SHP77 treated with DMSO at 0.1 percent for 48 hours (cell line): Measurements from ENCODE around the gene BCAT1.
"Not testable (repeated sequence)": the region's sequence is repeated elsewhere in the genome, so short reads cannot be mapped to it uniquely, and the experiment has no call there.

Experiments
- DNase-seq: peaks from one replicate; lab custom pipeline; 2025; lab: John Stamatoyannopoulos, UW

Gene BCAT1

DNA sequence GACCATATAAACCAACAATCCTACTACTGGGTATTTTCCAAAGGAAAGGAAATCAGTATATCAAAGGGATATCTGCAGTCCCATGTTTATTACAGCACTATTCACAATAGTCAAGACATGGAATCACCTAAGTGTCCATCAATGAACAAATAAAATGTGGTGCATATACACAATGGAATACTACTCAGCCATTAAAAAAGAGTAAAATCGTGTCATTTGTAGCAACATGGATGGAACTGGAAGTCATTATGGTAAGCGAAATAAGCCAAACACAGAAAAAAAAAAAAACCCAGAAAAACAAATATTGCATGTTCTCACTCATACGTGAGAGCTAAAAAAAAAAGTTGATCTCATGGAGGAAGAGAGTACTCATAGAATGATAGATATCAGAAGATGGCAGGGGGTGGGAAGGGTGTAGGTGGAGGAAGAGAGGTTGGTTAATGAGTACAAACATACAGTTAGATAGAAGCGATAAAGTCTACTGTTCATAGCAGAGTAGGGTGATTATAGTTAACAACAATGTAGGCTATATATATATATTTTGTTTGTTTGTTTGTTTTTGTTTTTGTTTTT, 49.3 kb downstream of the BCAT1 start:
- no peak for DNase-seq

DNA sequence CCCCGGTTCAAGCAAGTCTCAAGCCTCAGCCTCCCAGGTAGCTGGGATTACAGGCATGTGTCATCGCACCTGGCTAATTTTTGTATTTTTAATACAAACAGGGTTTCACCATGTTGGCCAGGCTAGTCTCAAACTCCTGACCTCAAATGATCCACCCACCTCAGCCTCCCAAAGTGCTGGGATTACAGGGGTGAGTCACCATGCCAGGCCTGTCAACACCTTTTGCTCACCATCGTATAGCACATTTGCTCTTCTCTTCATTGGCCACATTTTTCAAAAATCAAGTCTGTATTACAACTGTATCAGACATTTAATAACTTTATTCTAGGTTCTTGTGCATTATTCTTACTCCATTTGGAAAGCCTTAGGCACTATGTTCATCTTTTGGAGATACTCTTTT, 50.3 kb downstream of the BCAT1 start:
- DNase-seq: no peak

DNA sequence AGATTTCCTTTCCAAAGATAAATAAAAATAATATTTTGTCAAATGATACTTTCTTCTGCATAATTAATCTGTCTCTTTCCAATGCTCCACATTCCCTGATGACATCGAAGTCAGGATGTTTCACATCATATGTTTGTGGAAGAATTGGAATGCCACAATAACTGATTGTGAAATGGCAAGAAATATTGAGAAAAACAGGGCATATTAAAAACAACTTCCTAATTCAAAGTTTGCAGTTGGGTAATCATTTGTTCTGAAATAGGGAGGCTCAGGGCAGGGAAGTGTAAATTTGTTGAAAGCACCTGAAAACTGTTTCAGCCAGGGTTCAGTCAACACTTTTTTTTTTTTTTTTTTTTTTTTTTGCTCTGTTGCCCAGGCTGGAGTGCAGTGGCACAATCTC, 50.7 kb downstream of the BCAT1 start:
- no peak for DNase-seq

DNA sequence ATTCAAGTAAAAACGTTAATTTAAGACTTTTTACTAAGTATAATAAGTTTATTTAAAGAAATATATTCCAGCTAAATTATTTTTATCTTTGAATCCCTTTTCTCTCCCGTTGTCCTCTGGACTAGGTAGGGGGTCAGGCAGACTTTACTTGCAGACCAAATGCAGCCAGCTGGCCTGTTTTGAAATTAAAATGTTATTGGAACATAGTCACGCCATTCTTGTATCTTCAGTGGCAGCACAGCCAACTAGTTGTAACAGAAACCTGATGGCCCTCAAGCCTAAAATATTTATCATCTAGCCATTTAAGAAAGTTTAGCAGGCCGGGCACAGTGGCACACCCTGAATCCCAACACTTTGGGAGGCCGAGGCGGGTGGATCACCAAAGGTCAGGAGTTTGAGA, 52.7 kb downstream of the BCAT1 start:
- DNase-seq: no peak

DNA sequence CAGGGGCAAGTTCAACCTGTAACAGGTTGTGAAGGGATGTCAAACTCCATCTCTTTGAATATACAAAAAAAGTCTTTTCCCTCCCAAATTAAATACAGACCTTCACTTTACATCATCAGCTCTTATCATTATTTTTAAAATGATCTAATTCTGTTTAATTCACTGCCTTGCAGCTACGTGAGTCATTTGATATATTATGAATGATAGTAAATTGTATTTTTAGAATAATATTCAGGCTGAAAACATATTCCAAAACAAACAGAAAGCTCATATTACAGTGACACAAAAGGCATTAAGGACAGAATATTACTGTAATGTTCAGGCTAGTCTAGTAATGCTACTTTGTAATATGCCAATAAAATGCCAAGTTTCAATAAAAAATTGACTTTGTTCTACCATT, 53.3 kb downstream of the BCAT1 start:
- DNase-seq: no peak

DNA sequence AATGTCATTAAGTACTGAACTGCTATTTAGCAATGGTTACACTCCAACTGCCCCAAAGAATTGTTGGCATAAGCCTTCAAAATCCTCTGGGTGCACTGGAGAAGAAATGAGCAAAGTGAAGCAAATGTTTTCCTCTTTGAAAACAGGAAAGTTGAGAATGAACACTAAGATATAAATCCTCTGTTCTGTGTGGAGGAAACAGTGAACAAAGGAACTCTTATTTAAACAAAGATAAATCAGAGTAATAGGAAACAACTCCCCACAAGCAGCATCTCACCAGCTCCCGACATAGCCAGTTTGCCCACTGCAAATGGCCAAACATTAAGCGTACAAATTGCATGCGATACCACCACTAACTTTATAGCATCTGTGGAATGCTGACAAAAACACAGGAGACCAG, 54.0 kb downstream of the BCAT1 start:
- DNase-seq: no peak

DNA sequence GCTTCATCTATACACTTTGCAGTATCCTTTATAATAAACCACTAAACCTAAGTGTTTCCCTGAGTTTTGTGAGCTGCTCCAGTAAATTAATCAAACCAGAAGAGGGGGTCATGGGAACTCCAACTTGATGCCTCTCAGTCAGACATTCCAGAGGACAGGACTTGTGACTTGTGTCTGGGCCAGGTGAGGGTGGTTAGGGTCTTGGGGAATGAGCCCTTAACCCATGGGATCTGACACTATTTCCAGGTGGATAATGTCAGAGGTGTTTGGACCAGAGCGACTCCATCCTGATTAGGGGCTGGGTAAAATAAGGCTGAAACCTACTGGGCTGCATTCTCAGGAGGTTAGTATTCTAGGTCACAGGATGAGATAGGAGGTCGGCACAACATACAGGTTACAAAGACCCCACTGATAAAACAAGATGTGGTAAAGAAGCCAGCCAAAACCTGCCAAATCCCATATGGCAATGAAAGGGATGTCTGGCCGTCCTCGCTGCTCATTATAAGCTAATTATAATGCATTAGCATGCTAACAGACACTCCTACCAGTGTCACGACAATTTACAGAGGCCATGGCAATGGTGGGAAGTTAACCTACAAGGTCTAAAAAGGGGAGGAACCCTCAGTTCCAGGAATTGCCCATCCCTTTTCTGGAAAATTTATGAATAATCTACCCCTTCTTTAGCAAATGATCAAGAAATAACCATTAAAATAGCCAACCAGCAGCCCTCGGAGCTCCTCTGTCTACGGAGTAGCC, 58.7 kb downstream of the BCAT1 start:
- DNase-seq: no peak

DNA sequence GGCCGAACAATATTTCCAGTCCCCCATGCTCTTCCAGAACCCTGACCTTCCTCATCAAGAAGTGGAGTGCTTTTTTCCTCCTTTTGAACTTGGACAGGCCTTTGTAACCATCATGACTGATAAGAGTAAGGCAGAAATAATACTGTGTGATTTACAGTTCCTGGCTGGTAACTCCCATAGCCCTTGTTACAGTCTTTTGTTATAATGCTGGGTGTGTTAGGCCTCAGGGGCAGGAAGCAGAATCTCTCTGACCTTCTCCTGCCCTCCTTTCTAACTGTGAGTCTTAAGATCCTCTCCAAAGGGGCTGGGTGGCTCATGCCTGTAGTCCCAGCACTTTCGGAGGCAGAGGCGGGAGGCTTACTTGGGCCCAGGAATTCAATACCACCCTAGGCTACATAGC, 59.5 kb downstream of the BCAT1 start:
- DNase-seq: no peak

DNA sequence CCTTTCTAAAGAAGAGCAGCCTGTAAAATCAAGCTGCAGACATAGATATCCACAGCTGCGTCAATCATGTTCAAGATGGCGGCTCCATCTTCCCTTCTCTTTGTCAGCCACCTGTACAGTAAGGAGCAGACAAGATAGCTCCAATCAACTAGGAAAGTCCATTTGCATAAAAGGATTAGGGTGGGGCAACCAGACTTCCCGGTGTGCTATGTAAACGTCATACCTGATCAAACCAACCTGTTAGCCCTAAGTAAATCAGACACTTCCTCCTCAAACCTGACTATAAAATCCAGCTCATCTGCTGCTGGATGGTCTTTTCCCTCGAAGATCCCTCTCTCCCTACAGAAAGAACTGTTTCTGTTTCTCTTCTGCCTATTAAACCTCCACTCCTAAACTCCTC, 60.1 kb downstream of the BCAT1 start:
- DNase-seq: no peak

DNA sequence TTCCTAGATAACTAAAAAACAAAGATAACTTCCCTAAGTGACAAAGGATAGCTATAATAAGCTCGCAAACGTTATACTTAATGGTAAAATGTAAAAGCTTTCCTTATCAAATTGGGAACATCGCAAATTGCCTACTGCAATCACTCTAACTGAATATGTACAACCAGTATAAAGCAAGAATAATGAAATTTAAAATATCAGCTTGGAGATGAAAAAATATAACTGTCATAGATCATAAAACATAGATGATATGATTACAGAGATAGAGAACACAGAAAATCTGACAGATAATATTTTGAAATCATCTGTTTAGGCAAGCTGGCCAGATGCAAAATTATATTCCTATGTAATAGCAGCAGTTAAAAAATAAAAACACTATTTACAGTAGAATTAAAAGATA, 64.0 kb downstream of the BCAT1 start:
- DNase-seq: no peak

DNA sequence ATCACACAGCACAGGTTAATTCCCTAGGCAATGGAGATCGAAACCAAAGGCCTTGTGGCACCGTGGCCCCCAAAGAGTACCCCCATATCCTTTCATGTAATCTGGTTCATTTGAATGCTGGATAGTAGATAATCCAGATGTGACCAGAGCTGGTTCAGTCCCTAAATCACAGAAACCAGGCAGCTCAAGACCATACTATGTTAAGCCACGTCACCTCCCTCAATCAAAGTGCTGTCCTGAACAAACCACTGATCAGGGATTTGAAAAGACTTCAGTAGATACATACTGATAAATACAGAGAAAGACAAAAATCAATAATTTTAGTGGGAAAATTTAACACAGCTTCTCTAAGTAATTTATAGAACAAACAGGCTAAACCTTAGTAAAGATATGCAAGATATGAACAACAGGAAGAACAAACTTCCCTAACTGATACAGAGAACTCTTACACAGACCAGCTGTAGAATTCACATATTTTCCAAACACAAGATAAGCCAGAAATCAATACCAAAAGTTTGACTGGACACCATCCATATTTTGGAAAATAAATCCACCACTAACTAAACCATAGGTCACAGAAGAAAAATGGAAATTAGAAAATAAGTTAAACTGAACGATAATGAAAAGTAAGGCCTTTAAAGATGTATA, 67.1 kb downstream of the BCAT1 start:
- no peak for DNase-seq

DNA sequence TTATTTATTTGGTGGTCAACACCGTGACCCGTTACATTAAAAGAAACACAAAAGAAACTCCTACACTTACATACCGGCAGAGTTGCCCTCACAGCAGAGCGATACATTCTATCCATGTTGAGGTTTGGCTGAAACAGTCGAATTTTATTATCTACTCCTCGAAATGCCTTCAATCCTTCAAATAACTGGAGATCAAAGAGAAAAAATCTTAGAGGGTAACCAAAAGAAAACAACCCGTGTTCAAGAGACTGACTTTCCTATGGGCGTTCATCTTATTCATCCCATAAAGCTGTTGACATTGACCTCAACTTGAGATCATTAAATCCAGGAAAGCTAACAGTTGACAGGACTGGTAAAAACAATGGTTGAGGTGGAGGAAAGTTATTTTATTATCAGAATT, 67.7 kb downstream of the BCAT1 start:
- DNase-seq: no peak

DNA sequence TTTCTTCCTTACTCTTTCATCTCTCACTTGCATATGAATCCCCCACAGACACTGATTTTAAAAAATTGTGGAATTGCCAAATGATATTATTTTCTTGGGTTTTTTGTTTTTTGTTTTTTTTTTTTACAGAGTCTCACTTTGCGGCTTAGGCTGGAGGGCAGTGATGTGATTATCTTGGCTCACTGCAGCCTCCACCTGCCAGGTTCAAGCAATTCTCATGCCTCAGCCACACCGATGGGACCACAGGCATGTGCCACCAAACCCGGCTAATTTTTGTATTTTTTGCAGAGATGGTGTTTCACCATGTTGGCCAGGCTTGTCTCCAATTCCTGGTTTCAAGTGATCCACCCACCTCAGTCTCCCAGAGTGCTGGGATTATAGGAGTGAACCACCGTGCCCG, 68.2 kb downstream of the BCAT1 start:
- DNase-seq: no peak

DNA sequence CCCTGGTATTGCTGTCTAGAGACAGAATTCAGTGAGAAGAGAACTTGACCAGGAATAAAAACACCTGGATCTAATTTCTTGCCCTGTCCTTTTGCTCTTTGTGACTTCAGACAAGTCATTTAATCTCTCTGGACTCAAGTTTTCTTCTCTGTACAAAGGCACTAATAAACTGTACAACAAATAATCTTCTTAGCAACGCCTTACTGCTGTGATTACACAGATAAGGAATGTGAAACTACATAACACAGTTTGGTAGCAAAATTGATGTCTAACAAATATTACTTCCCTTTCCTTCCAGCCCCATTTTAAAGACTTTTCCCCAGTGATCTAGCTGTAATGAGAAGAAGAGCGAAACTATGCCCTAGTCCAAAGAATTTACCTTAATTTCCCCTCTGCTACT, 69.3 kb downstream of the BCAT1 start:
- no peak for DNase-seq

DNA sequence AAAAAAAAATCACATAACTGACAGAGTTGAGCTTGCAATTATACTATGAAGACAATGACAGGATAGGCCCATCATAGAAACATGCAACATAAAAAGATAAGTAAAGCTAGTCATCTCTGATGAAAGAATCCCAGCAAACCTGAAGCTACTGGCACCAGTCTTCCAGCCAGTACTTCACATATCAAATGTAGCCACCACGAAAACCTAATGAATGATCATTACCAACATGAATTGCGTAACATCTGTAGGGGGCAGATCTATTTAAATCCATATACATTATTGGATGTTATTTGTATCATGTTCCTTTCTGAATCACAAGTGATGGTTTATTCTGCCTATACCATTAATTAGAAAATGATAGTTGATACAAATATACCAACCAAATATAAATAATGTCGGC, 73.9 kb downstream of the BCAT1 start:
- DNase-seq: no peak

DNA sequence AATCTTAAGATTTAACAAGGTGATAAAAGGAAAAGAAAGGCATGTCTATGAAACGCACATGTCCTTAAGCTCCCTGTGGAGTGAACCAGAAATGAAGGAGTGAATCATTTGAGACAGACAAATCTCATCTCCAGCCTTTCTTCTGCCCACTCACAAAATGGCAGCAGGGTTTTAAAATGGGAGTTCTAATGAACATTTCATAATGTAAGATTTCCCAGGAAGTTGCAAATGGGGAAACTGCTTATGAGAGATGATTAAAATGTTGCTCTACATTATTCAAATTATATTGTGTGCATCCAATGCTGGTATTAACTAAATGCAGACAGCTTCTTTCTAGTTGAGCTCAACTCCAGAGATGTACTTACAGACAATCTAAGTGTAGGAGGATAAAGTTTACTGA, 76.7 kb downstream of the BCAT1 start:
- DNase-seq: no peak

DNA sequence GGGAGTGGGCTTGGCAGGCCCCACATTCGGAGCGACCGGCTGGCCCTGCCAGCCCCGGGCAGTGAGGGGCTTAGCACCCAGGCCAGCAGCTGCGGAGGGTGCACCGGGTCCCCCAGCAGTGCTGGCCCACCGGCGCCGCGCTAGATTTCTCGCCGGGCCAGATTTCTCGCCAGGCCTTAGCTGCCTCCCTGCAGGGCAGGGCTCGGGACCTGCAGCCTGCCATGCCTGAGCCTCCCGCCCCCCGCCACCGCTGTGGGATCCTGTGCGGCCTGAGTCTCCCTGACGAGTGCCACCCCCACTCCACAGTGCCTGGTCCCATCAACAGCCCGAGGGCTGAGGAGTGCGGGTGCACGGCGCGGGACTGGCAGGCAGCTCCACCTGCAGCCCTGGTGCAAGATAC, 82.8 kb downstream of the BCAT1 start:
- not testable (repeated sequence) for DNase-seq

DNA sequence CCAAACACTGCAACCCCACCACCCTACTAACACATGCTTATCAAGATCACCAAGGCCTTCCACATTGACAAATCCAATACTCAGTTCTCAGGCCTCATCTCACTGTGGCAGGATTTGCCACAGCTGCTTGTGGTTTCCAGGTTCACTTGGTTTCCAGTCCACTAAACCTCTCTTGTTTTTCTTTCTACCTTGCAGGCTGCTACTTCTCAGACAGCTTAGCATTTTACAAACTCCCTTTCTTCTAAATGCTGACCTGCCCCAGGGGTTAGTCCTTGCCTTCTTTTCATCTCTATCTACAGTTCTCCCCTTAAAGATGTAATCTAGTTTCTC, 84.1 kb downstream of the BCAT1 start:
- no peak for DNase-seq

DNA sequence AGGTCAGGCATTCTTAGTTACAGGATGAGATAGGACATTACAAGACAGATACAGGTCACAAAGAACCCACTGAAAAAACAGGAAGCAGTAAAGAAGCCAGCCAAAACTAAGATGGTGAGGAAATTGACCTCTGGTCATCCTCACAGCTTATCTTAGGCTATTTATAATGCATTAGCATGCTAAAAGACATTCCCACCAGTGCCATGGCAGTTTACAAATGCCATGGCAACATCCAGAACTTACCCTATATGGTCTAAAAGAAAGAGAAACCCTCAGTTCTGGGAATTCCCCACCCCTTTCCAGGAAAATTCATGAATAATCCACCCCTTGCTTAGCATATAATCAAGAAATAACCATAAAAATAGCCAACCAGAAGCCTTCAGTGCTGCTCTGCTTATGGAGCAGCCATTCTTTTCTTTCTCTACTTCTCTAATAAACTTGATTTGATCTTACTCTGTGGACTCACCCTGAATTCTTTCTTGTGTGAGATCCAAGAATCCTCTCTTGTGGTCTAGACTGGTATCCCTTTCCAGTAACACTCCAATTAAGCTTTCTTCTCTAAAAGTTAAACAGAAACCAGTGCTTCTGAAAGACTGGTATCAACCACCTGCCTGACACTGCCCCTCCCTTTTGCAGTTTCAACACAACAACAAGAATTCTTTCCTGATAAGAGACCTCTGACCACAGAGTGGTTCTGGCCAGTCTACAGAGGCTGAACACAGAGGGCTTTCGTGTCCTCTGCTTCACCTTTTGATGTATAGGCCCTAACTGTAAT, 86.9 kb downstream of the BCAT1 start:
- no peak for DNase-seq

DNA sequence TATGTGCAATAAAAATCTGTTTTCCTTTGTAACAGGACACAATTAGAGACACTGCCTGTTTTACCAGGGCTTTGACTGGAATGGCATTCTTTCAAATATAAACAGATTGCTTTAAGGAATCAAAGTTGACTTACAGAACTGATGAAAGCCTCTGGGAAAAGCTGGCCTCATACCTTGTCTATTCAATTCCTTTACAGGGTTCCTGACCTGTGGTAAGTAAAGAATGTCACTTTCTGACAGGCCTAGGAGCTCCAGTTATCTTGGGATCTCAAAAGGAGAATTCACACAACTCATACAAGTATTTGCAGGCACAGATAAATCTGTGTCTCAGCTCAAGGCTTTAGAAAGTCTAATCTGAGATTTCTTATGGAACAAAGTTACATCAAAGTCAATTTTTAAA, 88.4 kb downstream of the BCAT1 start:
- DNase-seq: no peak

DNA sequence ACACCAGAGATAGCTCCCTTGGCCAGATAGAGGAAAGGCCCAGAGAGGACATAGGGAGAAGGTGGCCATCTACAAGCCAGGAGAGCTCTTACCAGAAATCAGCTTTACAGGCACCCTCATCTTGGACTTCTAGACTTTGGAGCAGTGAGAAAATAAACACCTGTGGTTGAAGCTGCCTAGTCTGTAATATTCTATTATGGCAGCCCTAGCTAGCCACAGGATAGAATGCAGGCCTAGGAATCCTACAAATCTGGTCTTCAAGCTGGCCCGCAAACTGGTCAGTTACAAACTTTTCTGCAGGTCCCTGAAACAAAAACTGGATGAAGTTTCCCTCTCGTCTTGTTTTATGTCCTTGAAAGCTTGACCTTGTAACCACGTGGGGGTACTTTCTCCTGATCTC, 92.4 kb downstream of the BCAT1 start:
- no peak for DNase-seq

DNA sequence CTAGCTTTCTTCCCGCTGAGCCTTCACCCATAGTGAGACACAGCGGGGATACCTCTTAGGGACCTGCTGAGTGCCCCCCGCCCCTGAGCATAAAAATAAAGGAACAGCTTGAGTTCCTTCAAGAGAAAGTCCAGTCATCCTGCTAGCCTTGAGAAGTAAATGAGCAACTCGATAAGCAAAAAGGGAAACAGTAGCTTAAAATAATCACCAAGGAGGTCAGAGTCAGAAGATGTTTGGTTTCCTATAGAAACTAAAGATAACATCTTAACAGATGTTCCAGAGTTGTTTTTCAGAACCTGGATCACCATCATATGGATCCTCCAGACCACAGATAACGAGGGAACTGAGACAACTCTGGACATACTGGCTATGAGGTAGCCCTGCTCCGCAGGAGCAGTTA, 94.0 kb downstream of the BCAT1 start:
- no peak for DNase-seq

DNA sequence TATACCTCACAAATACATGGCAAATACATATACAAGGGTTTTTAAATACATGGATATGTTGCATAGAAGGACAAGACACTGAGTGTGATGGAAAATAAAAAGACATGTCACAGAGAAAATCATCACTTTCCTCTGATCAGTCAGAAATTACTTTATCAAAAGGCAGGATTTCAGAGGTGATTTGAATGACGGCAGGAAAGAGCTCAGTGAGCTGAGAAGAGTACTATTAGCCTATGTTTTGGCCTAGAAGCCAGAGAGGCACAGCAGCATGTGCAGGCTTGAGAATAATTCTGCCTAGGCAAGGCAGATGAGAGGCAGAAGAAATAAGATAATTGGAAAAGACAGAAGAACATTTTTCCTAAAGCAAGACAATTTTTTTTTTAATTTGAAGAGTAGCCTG, 94.9 kb downstream of the BCAT1 start:
- DNase-seq: no peak
